Cardiac septum (tissue), 1 donor: ENCODE results near the gene DIAPH2. TPM values are rescaled to one million over a fixed set of nuclear protein-coding genes. Genes with fewer than 3 reads are reported as not detected.

Source experiments
- DNase-seq: peaks from one replicate; pipeline ENCODE4 v3.0.0-alpha.2; 2020; ENCODE audit warnings: low spot score
- intact Hi-C: fragments of 100-400 bp; cut with DNase I; formaldehyde crosslinking; loops from one replicate; pipeline ENCODE4 v1.14.0; 2022
- total RNA-seq: library from RNA; stranded (reverse); fragmentation: NEBNext Ultra II Directional; extraction: Animal tissue kit (Norgen Biotek cat#: 25700); gene quantifications from one replicate; pipeline ENCODE4 v1.2.1, GENCODE V29; 2021
- donor health status: DM: no; HTN: no; CAD: no.

DIAPH2 gene
- total RNA-seq, 1 donor from 2014 or later: 13.5 TPM

DNA sequence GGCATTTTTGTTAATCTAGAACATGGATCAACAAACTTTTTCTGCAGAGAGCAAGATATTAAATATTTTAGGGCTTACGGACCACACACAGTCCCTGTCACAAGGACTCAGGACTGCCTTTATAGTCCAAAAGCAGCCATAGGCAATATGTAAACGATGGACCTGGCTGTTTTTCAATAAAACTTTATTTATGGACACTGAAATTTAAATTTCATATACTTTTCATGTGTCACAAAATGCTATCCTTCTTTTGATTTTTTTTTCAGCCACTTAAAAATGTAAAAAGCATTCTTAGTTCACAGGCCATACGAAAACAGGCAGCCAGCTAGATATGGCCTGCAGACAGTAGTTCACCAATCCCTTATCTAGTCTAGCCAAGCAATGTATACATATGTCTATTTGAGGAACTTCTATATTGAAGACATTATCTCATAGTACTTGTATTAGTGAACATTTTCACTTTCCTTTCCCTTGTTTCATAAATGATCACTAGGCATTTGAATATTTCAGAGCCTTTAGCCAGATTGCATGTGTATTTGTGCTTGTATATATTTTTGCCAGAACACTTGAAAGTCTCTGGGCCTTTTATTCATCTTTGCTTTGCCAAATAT lies 549.9 kb downstream of the DIAPH2 start:
- no peak for DNase-seq
- intact Hi-C loops: no loop called here

DNA sequence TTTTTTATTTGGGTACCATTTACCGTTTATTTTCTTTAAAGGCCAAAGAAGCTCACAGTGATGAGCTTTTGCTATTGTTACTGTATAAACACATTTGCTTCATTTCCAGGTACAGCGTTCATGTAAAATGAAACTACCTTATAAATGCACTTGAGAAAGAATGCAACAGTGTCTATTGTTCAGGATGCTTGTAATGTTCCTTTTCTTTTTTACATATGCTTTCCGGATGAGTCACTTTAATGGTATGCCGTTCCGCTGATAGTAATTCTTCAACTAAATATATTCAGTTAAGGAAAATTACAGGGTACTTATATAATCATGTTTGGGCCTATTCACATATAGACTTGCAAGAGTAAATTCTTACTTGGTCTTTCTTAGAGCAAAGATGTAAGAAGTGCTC lies 554.0 kb downstream of the DIAPH2 start:
- intact Hi-C loops: no loop called here
- DNase-seq: no peak

DNA sequence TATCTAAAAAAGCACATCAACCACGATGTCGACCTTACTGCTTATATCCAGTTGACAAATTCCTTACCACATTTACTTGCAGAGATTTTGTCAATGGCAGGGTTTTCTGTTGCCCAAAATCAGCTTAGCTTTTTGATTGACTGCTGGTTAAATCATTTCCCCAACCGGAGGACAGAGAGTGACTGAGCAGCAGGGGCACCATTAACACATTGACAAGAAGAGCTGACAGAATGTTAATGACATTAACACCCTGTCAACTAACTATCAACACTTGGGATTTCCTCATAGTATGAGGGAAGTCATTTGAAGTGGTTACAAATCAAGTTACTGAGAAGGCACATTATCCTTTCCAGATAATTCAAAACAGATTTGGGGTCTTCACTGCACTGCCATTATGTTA lies 567.5 kb downstream of the DIAPH2 start:
- intact Hi-C loops: no loop called here
- no peak for DNase-seq

DNA sequence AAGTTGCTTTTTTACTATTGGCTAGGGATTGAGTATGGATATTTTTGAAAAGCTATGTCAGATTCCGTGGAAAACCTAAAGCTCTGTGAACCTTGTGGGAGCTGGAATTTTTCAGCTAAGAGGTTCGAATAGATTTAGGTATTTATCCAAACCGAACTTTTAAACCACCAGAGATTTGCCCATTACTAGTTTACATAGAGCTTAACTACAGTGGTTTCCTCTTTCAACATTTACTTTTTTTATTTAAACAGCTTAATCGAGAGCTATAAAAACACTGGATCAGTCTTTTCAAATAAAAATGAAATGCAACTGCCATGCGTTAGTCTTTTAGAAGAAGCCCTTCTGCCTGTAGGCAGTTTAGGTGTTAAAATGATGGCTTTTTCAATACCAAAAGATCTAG lies 576.0 kb downstream of the DIAPH2 start:
- no peak for DNase-seq
- intact Hi-C loops: no loop called here

DNA sequence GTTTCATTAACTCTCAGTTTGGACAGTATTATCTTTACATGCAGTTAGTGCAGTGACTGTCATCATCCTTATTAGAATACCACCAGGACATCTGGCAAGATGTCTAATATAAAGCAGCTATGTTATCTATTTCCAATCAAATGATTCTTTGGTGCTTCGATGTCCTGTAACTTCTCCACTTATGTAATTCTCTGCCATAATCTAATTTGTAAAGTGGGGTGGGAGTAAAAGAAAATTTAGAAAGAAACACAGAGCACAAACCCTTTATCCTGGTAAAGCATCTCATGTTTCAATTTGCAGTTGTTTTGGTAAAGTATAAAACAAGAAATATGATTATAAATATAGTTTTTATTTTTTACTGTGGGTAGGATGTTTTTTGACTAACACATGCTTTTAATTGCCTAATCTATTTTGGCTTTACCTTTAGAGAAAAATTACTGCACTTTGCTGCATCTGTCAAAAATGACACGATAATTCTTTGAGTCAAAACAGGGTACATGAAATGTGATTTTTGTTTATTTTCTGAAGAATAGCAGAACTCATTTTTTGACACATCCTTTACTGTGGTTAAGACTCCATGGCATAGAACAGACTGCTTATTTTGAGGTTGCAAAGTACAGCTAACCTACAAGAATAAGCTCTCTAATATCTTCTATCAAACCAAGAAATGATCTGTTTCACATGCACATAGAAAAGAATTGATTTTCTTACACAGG lies 581.9 kb downstream of the DIAPH2 start:
- intact Hi-C loops: no loop called here
- DNase-seq: no peak

DNA sequence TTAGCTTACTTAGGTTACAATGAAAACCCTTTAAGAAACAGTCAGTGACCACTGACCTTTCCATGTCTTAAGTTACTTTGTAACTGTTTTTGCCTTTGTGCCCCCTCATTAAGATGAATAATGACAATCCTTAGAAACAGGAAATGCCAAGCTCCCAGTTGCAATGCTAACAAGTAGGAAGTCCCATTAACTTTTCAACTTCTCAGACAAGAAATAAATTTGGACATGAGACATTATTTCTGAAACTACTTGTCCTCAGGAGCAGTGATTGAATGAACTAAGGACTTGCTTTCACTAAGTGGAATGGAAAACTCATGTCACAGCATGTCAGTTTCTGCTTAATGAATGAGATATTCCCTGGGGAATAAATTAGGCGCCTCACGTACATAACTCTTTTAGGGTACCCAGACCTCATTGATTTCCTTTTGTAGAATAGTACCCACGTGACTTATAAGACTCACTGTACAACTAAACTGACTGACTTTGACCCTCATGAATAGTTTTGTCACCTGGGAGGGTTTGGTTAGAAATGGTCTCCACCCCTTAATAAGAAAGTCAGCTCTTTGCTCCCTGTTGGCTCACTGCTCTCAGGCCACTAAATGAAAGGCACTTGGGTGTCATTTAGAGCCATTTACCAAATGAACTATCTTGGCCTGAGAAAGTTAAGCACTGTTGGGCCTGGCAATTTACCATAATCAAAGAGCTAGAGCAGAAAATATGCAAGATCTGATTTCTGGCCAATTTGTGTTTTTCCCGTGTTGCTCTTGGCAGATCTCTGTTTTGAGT lies 582.9 kb downstream of the DIAPH2 start:
- intact Hi-C loops: no loop called here
- DNase-seq: no peak

DNA sequence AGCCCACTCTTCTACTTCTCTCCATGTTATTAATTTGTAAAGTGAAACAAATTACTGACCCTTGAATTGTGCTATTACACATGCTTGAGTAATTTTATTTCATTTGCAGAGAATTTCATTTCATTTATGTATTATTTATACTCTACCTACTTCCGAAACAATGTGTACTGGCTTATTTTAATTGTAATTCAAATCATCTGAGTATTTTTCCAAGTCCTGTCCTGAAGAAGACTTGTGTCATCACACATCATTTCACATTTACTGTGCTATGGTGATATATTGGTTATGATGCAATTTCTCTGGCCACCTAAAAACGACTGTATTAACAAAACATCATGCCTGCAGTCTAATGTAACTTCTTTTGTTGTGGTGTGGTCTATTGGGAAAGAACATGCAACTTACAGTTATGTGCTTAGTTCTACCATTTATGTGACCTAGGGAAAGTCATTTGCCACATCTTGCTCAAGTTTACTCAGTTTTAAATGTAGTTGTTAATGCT lies 583.6 kb downstream of the DIAPH2 start:
- no peak for DNase-seq
- intact Hi-C loops: no loop called here

DNA sequence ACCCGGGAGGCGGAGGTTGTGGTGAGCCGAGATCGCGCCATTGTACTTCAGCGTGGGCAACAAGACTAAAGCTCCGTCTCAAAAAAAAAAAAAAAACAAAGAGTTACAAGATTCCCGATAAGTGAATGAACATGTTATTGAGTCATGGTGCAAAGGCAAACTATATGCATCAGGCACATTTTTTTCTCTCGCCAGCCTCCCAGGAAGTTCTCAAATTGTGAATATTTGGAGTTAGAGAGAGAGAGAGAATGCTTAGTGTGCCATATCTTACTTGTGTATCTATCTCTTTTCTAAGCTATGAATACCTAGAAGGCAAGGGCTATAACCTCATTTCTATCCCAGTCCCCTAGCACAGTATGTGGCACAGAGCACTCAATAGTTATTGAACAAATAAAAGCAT lies 599.9 kb downstream of the DIAPH2 start:
- no peak for DNase-seq
- intact Hi-C loops: no loop called here

DNA sequence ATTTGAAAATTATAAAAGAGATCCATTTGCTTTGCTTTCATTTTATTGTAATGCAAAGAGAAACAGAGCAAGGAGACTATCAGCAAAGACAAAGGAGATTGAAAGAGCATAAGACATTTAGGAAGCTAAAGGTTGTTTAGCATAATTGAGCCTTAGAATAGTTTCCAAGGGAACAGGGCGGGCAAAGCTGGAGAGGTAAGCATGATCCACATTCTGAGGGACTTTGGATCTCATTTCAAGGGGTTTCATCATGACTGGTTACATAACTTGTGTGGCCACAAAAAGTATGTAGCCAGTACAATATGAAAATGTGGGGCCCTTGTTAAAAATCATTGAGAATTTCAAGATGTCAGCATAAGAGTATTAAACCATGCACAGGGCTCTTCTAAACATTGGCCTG lies 605.6 kb downstream of the DIAPH2 start:
- intact Hi-C loops: no loop called here
- DNase-seq: no peak

DNA sequence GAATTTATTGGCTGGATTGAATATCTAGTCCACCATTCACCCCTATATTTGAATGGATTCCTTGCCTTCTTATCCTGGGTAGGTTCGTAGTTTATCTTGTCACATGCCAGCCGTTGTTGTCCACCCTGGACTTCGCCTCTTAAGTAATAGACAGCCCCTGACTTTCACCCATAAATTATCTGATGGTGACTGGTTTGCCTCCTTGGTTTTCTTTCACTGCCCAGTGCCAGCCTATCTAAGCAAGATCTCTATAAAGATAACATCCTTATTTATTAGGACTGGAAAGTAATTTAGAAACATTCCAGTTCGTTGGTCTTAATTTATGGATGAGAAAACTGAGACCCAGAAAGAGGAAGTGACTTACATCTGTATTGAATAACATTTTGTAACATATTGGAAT lies 609.4 kb downstream of the DIAPH2 start:
- intact Hi-C loops: no loop called here
- no peak for DNase-seq

DNA sequence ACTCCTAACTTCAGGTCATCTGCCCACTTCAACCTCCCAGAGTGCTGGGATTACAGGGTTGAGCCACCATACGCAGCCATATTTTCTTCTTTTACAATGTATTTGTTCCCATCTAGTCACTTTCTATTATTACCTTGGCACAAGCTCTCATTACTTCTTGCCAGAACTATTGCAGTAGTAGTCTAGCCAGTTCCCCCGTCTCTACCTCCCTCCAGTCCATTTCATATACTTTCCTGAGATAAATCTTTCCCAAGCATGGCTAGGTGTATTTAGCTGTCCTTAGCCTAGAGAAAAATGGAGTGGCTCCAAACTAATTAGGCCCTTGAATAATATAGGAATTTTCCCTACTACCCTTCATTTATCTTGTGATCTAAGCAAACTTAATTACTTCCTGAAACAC lies 611.3 kb downstream of the DIAPH2 start:
- no peak for DNase-seq
- intact Hi-C loops: no loop called here

DNA sequence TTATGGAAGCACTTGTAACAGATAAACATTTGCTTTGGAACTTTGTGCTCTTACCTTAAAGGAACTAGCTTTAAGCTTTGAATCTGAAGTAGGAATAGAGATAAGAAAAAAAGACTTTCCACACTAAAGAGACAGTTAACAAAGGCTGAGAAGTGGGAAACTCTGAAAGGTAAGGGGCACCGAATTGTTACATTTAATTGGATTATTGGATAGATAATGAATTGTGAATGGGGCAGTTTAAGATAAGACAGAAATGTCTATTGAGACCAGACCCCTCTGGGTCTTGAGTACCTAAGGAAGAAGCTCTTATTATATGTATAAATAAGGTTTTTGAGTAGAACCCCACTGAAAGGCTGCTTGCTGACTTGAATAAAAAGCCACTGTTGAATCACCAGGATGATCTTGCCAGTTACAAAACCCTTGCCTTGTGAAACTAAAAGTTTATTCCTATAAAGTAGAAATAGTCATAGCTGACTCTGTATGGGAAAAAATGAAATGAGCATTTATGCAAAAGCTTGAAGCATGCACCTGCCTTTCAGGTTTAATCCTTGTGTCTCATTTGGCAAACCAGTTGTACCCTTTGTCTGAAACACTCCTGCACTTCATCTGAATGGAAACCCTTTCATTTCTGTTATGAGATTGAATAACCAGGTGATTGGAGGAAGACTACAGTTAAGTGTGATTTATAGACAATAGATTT lies 622.3 kb downstream of the DIAPH2 start:
- intact Hi-C loops: no loop called here
- no peak for DNase-seq

DNA sequence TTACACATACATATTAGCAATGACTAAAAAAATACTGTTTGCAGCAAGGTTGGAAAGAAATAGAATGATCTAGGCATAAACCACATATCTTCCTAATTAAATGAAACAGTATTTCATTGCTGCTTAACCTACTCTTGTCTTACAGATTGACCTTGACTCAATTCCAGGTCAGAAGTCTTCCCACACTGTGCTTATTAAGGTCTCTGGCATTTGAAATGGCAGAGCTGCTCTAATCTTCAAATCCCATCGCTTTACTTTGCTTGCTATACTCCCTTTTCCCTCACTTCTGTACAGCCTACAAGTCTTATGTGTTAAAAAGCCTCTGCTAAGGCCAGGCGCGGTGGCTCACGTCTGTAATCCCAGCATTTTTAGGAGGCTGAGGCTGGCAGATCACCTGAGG lies 623.5 kb downstream of the DIAPH2 start:
- intact Hi-C loops: no loop called here

DNA sequence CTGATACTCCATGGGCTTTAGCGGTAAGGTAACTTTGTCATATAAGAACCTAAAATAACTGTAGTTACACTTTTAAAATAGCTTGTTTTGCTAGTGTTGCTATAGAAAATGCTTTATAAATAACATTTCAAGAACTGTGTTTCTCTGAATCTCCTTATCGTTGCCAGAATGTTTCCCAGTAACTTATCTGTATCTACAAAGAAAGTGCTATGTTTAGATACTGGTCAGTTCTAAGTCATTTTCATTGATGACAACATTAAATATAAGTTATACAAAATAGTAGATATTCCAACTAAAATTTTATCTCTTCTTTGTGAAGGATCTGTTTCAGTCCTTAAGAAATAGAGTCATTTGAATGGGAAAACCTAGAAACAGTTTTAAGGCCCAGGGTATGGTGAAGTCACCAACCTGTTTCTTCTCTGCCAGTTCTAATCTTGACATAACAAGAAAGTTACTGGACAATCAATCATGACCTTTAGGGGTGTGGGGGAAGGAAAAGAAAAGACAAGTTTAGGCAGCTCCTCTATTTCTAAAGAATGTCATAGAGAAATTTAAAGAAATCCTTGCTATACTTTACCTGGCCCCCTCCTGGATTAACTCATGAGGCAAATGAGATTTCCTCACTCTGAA lies 625.0 kb downstream of the DIAPH2 start:
- intact Hi-C loops: no loop called here

More for the DNA sequence above, 623.5 kb downstream of the DIAPH2 start:
- DNase-seq: no peak

DNA sequence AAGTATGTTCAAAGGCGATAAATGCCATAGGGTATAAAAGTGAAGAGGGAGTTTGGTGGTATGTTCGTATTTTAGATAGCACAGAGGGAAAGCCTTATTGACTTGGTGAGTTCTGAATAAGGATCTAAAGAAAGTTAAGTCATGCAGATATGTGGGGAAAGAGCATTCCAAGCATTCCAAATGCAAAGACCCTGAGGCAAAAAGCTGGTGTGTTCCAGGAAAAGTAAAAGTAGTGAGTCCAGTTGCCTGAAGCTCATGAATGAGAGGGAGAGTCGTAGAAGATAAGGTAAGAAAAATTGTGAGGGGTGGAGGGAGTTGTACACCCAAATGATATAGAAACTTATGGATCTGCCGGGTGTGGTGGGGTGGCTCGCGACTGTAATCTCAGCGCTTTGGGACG lies 625.7 kb downstream of the DIAPH2 start:
- intact Hi-C loops: no loop called here

More for the DNA sequence above, 625.0 kb downstream of the DIAPH2 start:
- no peak for DNase-seq

DNA sequence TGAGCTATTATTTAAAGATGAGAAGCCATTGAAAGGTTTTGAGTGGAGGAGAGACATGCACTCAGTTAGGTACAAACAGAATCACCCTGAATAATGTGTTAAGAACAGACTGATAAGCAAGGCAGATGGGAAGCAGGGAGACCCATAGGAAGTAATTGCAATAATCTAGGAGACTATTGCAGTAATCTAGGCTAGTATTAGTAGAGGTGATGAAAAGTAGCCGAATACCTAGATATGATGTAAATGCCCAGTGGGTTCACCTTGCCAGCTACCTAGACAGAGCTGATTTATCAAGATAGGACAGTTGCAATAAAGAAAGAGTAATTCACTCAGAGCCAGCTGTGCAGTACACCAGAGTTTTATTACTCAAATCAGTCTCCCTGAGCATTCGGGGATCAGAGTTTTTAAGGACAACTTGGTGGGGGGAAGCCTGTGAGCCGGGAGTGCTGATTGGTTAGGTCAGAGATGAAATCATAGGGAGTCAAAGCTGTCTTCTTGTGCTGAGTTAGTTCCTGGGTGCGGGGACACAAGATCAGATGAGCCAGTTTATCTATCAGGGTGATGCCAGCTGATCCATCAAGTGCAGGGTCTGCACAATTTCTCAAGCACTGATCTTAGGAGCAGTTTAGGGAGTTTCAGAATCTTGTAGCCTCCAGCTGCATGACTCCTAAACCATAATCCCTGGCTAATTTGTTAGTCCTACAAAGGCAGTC lies 626.6 kb downstream of the DIAPH2 start:
- no peak for DNase-seq
- intact Hi-C loops: no loop called here

More for the DNA sequence above, 625.7 kb downstream of the DIAPH2 start:
- DNase-seq: no peak

DNA sequence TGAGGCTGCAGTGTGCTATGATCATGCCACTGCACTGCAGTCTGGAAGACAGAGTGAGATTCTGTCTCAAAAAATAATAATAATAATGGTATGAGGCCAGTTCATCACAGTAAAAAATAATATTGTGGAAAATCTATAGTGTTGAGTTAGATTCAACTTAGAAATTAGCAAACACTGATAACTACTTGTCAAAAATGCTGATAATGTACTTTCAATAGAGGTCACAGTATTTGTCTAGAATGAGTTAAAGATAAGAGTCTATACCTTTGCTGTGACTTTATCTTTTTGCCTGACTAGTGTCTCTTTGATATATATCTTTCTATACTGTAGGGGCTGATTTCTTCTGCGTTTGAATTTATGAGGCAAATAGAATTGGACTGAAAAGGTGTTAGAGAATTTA lies 629.7 kb downstream of the DIAPH2 start:
- DNase-seq: no peak
- intact Hi-C loops: no loop called here

DNA sequence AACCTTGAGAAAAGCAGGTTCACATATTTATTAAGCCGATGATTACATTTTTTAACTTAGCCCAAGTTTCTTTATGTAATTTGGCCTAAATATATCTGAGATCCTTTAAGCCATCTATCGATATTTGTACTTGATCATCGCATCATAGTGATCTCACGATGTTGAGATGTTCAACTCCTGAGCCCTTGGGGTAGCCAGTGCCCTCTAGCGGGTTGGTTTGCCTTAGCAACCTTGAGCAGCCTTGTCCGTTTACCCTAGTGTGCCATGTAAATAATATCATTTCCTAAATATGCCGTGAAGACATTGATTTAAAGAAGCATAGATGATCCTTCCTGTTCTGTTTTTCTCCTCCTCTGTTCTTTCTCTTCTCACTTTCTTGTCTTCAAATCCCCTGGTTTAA lies 631.3 kb downstream of the DIAPH2 start:
- intact Hi-C loops: no loop called here
- no peak for DNase-seq

DNA sequence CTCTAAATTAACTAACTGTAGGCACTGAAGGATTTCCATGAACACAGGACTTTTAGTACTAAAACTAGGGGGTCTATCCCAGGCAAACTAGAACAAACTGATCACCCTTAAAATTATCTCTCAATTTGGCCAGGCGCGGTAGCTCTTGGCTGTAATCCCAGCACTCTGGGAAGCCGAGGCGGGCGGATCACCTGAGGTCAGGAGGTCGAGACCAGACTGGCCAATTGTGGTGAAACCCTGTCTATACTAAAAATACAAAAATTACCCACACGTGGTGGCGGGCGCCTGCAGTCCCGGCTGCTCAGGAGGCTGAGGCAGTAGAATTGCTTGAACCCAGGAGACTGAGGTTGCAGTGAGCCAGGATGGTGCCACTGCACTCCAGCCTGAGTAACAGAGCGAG lies 635.7 kb downstream of the DIAPH2 start:
- no peak for DNase-seq
- intact Hi-C loops: no loop called here
